ENCODE measurements around the gene PAK5.

The PAK5 gene

GRCh38 chr20:9744551-9744950, 94.3 kb downstream of the PAK5 start:
- peaks cover 9% of the 10 kb centered on the region for H3K9me3 Mint-ChIP-seq
- no peak overlapping the region for H3K27ac Mint-ChIP-seq
- no peak for DNase-seq
- H3K27me3 Mint-ChIP-seq: no peaks in the 10 kb centered on the region
- CTCF ChIA-PET: no interaction called here
- no peaks in the 10 kb centered on the region for H3K36me3 Mint-ChIP-seq
- H3K4me3 Mint-ChIP-seq: no peak overlapping the region
- no peaks in the 10 kb centered on the region for H3K4me1 Mint-ChIP-seq

- Mint-ChIP-seq H3K9me3 (peaks cover 9% of the 10 kb centered on the region), H3K27me3 (no peaks in the 10 kb centered on the region), H3K36me3 (no peaks in the 10 kb centered on the region), H3K4me1 (no peaks in the 10 kb centered on the region), H3K4me3 (no peak overlapping the region), H3K27ac (no peak overlapping the region)
- CTCF ChIA-PET: no interaction called here
- no peak for DNase-seq
Observed at GRCh38 chr20:9743871-9744270, 95.0 kb downstream of the PAK5 start.

GRCh38 chr20:9742821-9743220, 96.1 kb downstream of the PAK5 start:
- no peak overlapping the region for H3K4me3 Mint-ChIP-seq
- no peaks in the 10 kb centered on the region for H3K4me1 Mint-ChIP-seq
- no peak for DNase-seq
- peaks cover 9% of the 10 kb centered on the region for H3K9me3 Mint-ChIP-seq
- CTCF ChIA-PET: no interaction called here
- H3K36me3 Mint-ChIP-seq: no peaks in the 10 kb centered on the region
- H3K27me3 Mint-ChIP-seq: no peaks in the 10 kb centered on the region
- H3K27ac Mint-ChIP-seq: no peak overlapping the region

- DNase-seq: no peak
- Mint-ChIP-seq H3K36me3 (no peaks in the 10 kb centered on the region), H3K9me3 (peaks cover 8% of the 10 kb centered on the region), H3K27ac (no peak overlapping the region), H3K27me3 (no peaks in the 10 kb centered on the region), H3K4me1 (no peaks in the 10 kb centered on the region), H3K4me3 (no peak overlapping the region)
- CTCF ChIA-PET: no interaction called here
Observed at GRCh38 chr20:9741996-9742395, 96.9 kb downstream of the PAK5 start.

- H3K4me1 Mint-ChIP-seq: no peaks in the 10 kb centered on the region
- no peak overlapping the region for H3K4me3 Mint-ChIP-seq
Observed at GRCh38 chr20:9740486-9740885, 98.4 kb downstream of the PAK5 start.

GRCh38 chr20:9739991-9740390, 98.9 kb downstream of the PAK5 start:
- Mint-ChIP-seq H3K27ac (no peak overlapping the region), H3K9me3 (peaks cover 4% of the 10 kb centered on the region), H3K4me3 (no peak overlapping the region), H3K36me3 (no peaks in the 10 kb centered on the region), H3K4me1 (no peaks in the 10 kb centered on the region), H3K27me3 (no peaks in the 10 kb centered on the region)
- no peak for DNase-seq
- CTCF ChIA-PET: no interaction called here

More at GRCh38 chr20:9740486-9740885, 98.4 kb downstream of the PAK5 start:
- Mint-ChIP-seq H3K36me3 (no peaks in the 10 kb centered on the region), H3K27ac (no peak overlapping the region), H3K27me3 (no peaks in the 10 kb centered on the region), H3K9me3 (peaks cover 4% of the 10 kb centered on the region)
- no peak for DNase-seq
- CTCF ChIA-PET: no interaction called here

GRCh38 chr20:9736373-9736772, 102.5 kb downstream of the PAK5 start:
- Mint-ChIP-seq H3K9me3 (peaks cover 4% of the 10 kb centered on the region), H3K36me3 (no peaks in the 10 kb centered on the region), H3K4me3 (no peak overlapping the region), H3K4me1 (no peaks in the 10 kb centered on the region), H3K27ac (no peak overlapping the region), H3K27me3 (no peaks in the 10 kb centered on the region)
- CTCF ChIA-PET: no interaction called here
- no peak for DNase-seq

GRCh38 chr20:9723501-9724202, 115.2 kb downstream of the PAK5 start:
- no peak overlapping the region for H3K4me3 Mint-ChIP-seq
- H3K9me3 Mint-ChIP-seq: peaks cover 18% of the 10 kb centered on the region
- no peaks in the 10 kb centered on the region for H3K36me3 Mint-ChIP-seq
- CTCF ChIA-PET: no interaction called here
- DNase-seq: no peak
- no peaks in the 10 kb centered on the region for H3K27me3 Mint-ChIP-seq
- no peak overlapping the region for H3K27ac Mint-ChIP-seq
- no peaks in the 10 kb centered on the region for H3K4me1 Mint-ChIP-seq

GRCh38 chr20:9711872-9712271, 127.0 kb downstream of the PAK5 start:
- H3K4me1 Mint-ChIP-seq: no peaks in the 10 kb centered on the region
- H3K27ac Mint-ChIP-seq: no peak overlapping the region
- CTCF ChIA-PET: no interaction called here
- DNase-seq: no peak
- no peaks in the 10 kb centered on the region for H3K27me3 Mint-ChIP-seq
- no peak overlapping the region for H3K4me3 Mint-ChIP-seq
- H3K36me3 Mint-ChIP-seq: no peaks in the 10 kb centered on the region
- H3K9me3 Mint-ChIP-seq: no peaks in the 10 kb centered on the region

- Mint-ChIP-seq H3K27ac (no peak overlapping the region), H3K4me1 (no peaks in the 10 kb centered on the region), H3K4me3 (no peak overlapping the region), H3K9me3 (no peaks in the 10 kb centered on the region), H3K27me3 (no peaks in the 10 kb centered on the region), H3K36me3 (no peaks in the 10 kb centered on the region)
- DNase-seq: no peak
- CTCF ChIA-PET: no interaction called here
Observed at GRCh38 chr20:9710685-9711084, 128.2 kb downstream of the PAK5 start.

- Mint-ChIP-seq H3K9me3 (peaks cover 5% of the 10 kb centered on the region), H3K27me3 (no peaks in the 10 kb centered on the region), H3K27ac (no peak overlapping the region), H3K36me3 (no peaks in the 10 kb centered on the region), H3K4me3 (no peak overlapping the region), H3K4me1 (no peaks in the 10 kb centered on the region)
- DNase-seq: no peak
- CTCF ChIA-PET: no interaction called here
Observed at GRCh38 chr20:9705722-9706476, 133.0 kb downstream of the PAK5 start.

GRCh38 chr20:9699181-9699580, 139.7 kb downstream of the PAK5 start:
- Mint-ChIP-seq H3K27ac (no peak overlapping the region), H3K27me3 (no peaks in the 10 kb centered on the region), H3K4me1 (no peaks in the 10 kb centered on the region), H3K9me3 (peaks cover 5% of the 10 kb centered on the region), H3K4me3 (no peak overlapping the region), H3K36me3 (no peaks in the 10 kb centered on the region)
- DNase-seq: no peak
- CTCF ChIA-PET: no interaction called here

- no peak for DNase-seq
- Mint-ChIP-seq H3K36me3 (no peaks in the 10 kb centered on the region), H3K27ac (no peak overlapping the region), H3K4me3 (no peak overlapping the region), H3K4me1 (no peaks in the 10 kb centered on the region), H3K9me3 (no peaks in the 10 kb centered on the region), H3K27me3 (no peaks in the 10 kb centered on the region)
- CTCF ChIA-PET: no interaction called here
Observed at GRCh38 chr20:9689041-9689440, 149.8 kb downstream of the PAK5 start.

- no peak overlapping the region for H3K4me3 Mint-ChIP-seq
- no peaks in the 10 kb centered on the region for H3K36me3 Mint-ChIP-seq
- CTCF ChIA-PET: no interaction called here
- no peaks in the 10 kb centered on the region for H3K9me3 Mint-ChIP-seq
- H3K27ac Mint-ChIP-seq: no peak overlapping the region
- no peaks in the 10 kb centered on the region for H3K27me3 Mint-ChIP-seq
- DNase-seq: no peak
- no peaks in the 10 kb centered on the region for H3K4me1 Mint-ChIP-seq
Observed at GRCh38 chr20:9686866-9687265, 152.0 kb downstream of the PAK5 start.

GRCh38 chr20:9686455-9686854, 152.4 kb downstream of the PAK5 start:
- CTCF ChIA-PET: no interaction called here
- H3K27me3 Mint-ChIP-seq: no peaks in the 10 kb centered on the region

More at GRCh38 chr20:9686455-9686854, 152.4 kb downstream of the PAK5 start:
- H3K4me1 Mint-ChIP-seq: no peaks in the 10 kb centered on the region
- H3K9me3 Mint-ChIP-seq: no peaks in the 10 kb centered on the region
- no peak for DNase-seq
- no peak overlapping the region for H3K4me3 Mint-ChIP-seq
- H3K36me3 Mint-ChIP-seq: no peaks in the 10 kb centered on the region
- no peak overlapping the region for H3K27ac Mint-ChIP-seq
